Measurements from ENCODE around the gene LYST. TPM values are rescaled to one million over a fixed set of nuclear protein-coding genes. Genes with fewer than 3 reads are reported as not detected.
"Not testable (repeated sequence)": the region's sequence is repeated elsewhere in the genome, so short reads cannot be mapped to it uniquely, and the experiment has no call there.

Gene LYST
- total and polyA plus RNA-seq, 7 donors, result 6.6 to 53.2 (median 21.9) TPM

DNA sequence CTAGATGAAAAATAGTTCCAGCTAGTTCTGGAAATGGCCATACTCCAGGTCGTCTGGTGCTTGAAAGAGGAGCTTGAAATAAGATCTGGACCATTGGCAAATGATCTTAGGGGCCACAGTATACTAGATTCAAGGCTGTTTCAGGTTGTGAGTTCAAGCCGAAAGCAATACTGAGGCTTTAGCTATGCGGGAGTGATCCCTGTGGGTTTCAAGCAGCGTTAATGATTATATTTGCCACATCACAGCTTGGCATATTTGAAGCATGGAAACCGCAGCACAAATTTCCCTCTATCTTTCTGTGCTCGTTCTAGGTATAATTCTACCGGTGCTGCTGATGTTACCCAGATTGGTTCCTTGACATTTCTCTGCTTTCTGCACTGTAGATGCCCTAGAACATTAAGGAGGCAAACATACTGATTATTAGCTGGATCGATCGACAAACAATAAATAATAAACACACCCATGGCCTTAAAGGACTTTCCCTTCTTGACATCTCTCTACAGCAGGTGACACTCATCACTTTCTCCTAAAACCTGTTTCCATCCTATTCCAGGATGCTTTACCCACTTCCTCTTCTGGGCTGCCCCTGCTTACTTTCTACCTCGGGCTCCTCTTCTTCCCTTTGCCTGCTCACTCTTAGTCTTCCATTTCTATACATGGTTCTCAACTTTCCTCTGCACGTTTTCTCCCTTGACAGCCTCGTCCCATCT is 40.6 kb upstream of the LYST start:
- H3K9me3 ChIP-seq, result no peaks in the 10 kb centered on the region
- TF ChIP-seq, protein P1, sequence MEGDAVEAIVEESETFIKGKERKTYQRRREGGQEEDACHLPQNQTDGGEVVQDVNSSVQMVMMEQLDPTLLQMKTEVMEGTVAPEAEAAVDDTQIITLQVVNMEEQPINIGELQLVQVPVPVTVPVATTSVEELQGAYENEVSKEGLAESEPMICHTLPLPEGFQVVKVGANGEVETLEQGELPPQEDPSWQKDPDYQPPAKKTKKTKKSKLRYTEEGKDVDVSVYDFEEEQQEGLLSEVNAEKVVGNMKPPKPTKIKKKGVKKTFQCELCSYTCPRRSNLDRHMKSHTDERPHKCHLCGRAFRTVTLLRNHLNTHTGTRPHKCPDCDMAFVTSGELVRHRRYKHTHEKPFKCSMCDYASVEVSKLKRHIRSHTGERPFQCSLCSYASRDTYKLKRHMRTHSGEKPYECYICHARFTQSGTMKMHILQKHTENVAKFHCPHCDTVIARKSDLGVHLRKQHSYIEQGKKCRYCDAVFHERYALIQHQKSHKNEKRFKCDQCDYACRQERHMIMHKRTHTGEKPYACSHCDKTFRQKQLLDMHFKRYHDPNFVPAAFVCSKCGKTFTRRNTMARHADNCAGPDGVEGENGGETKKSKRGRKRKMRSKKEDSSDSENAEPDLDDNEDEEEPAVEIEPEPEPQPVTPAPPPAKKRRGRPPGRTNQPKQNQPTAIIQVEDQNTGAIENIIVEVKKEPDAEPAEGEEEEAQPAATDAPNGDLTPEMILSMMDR (IDR thresholded peaks at IDR 0.05), result no peak
- TF ChIP-seq POLR2AphosphoS5 (IDR thresholded peaks at IDR 0.05), result no peak
- no peak for TF ChIP-seq EP300 (IDR thresholded peaks at IDR 0.05)
- TF ChIP-seq POLR2A (IDR thresholded peaks at IDR 0.05), result no peak
- no peak for DNase-seq
- no peaks in the 10 kb centered on the region for H3K36me3 ChIP-seq
- no peak overlapping the region for H3K4me3 ChIP-seq
- no peak overlapping the region for H3K27ac ChIP-seq
- peaks cover 0 to 32% (median 16%) of the 10 kb centered on the region in 4 donors for H3K4me1 ChIP-seq
- WGBS, 2 donors, result 84 to 90% methylated on average over 12 of the region's 12 CpGs
- no peaks in the 10 kb centered on the region for H3K27me3 ChIP-seq
- intact Hi-C loops (cut with DNase I), result no loop called here

DNA sequence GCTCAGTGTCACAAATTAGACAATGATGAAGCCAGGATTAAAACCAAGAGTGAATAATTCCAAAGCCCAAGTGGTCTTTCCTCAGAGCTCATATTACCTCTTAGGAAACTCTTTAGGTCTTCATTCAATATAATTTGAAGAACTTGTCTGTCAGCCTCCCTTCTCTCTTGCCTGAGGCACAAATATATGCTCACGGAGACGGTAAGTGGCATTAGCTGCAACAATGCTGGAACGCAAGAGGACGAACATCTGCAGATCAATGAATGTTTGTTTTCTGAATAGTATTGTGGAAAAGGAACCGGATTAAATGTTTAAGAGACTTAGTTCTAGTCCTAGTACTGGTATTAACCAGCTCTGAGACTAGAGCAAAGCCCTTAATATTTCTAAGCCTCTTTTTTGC is 39.7 kb upstream of the LYST start:
- 92% methylated on average over 5 of the region's 5 CpGs for WGBS, 2 donors

DNA sequence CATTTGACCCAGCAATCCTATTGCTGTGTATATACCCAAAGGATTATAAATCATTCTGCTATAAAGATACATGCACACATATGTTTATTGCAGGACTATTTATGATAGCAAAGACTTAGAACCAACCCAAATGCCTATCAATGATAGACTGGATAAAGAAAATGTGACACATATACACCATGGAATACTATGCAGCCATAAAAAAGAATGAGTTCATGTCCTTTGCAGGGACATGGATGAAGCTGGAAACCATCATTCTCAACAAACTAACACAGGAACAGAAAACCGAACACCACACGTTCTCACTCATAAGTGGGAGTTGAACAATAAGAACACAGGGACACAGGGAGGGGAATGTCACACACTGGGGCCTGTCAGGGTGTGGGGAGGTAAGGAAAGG is 37.1 kb upstream of the LYST start:
- H3K36me3 ChIP-seq; DNase-seq; H3K9me3 ChIP-seq; intact Hi-C loops (cut with DNase I); H3K4me3 ChIP-seq; H3K27me3 ChIP-seq: not testable (repeated sequence)
- 82 to 95% methylated on average over 2 of the region's 2 CpGs for WGBS, 2 donors
- H3K27ac ChIP-seq, result peak overlapping the region in 2 of 4 donors; percentile 29 to 60
- H3K4me1 ChIP-seq, result peaks cover 0 to 13% (median 5%) of the 10 kb centered on the region in 4 donors

More for the DNA sequence above, 39.7 kb upstream of the LYST start:
- Histone ChIP-seq H3K9me3 (no peaks in the 10 kb centered on the region), H3K36me3 (no peaks in the 10 kb centered on the region), H3K27ac (no peak overlapping the region), H3K27me3 (no peaks in the 10 kb centered on the region), H3K4me3 (no peak overlapping the region), H3K4me1 (peaks cover 0 to 32% (median 16%) of the 10 kb centered on the region in 4 donors)
- no peak for TF ChIP-seq POLR2AphosphoS5 (IDR thresholded peaks at IDR 0.05)
- TF ChIP-seq POLR2A (IDR thresholded peaks at IDR 0.05), result no peak
- TF ChIP-seq, protein P1 (IDR thresholded peaks at IDR 0.05), result no peak
- TF ChIP-seq EP300 (IDR thresholded peaks at IDR 0.05), result no peak
- intact Hi-C loops (cut with DNase I), result no loop called here
- no peak for DNase-seq

DNA sequence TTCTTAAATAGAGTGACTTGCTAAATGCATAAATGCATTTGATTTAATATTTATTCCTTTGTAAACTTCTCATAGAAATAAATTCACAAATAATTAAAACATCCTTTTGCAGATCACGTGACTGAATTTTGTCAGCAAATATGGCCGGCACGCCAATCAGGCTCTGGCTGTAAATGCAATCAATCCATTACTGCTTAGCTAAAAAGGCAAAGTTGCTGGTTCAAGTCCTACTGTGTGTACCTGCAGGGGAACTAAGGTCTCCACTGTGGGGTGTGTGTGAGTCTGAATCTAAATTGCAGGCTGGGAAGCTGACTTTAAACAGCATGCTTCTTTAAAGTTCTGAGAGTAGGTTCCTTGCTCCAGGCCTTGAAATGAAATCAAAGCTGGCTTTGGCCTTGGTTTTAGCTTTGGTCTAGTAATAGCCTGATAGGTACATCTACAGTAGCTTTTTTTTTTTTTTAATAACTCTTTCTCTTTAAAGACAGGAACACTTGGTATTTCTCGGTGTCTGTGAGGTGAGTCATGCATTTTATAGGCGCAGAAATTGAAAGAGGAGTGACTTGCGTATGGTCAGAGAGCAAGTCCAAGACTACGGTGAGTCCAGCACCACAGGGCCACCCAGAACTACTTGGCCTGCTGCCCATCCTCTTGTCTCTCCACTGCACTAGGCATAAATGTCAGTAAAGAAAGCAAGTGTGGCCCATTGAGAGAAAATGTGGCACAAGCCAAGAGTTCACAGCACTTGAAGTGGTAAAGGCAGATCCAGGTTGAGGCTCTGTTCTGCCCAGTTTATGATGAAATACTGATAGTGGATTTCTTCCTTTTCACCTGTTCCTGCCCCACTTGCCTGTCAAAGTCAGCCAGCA is 36.2 kb upstream of the LYST start:
- intact Hi-C loops (cut with DNase I), result no loop called here
- Histone ChIP-seq H3K27ac (peak overlapping the region in 3 of 4 donors; percentile 29 to 60 (median 55)), H3K36me3 (no peaks in the 10 kb centered on the region), H3K27me3 (no peaks in the 10 kb centered on the region), H3K9me3 (no peaks in the 10 kb centered on the region), H3K4me1 (peaks cover 0 to 8% (median 0%) of the 10 kb centered on the region in 4 donors), H3K4me3 (no peak overlapping the region)
- 36 to 67% methylated on average over 7 of the region's 7 CpGs for WGBS, 2 donors
- TF ChIP-seq POLR2A (IDR thresholded peaks at IDR 0.05) (no peak), EP300 (IDR thresholded peaks at IDR 0.05) (no peak), POLR2AphosphoS5 (IDR thresholded peaks at IDR 0.05) (no peak)
- TF ChIP-seq, protein P1 (IDR thresholded peaks at IDR 0.05), result no peak
- peak; percentile 78 for DNase-seq

DNA sequence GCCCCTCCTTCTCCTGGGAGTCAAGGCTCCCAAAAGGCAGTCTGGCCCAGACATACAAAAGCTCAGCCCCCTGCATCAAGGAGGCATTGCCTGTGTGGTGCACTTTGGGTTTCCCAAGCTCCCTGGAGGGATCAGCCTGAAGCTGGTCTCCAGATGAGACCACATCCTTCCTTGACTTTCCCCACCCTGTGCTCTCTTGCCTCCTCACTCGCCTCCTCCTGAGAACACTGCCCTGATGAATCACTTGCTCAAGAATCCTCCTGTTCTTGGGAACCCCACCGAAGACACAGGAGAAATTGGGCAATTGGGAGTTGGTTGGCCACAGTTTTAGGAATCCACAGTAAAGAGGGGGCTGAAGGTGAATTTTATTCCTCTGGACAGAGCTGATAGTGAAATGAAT is 34.8 kb upstream of the LYST start:
- H3K27me3 ChIP-seq, result no peaks in the 10 kb centered on the region
- no peaks in the 10 kb centered on the region for H3K9me3 ChIP-seq
- no peaks in the 10 kb centered on the region for H3K36me3 ChIP-seq
- DNase-seq, result no peak
- intact Hi-C loops (cut with DNase I), result no loop called here
- no peak overlapping the region for H3K27ac ChIP-seq
- WGBS, 2 donors, result 62 to 88% methylated on average over 2 of the region's 2 CpGs
- H3K4me1 ChIP-seq, result peaks cover 0 to 8% (median 0%) of the 10 kb centered on the region in 4 donors
- H3K4me3 ChIP-seq, result no peak overlapping the region
- TF ChIP-seq POLR2AphosphoS5 (IDR thresholded peaks at IDR 0.05) (no peak), POLR2A (IDR thresholded peaks at IDR 0.05) (no peak), EP300 (IDR thresholded peaks at IDR 0.05) (no peak)
- TF ChIP-seq, protein P1 (IDR thresholded peaks at IDR 0.05), result no peak

Measured in sigmoid colon (tissue), 7 donors.